ENCODE measurements around the gene PGC. TPM values are rescaled to one million over a fixed set of nuclear protein-coding genes. Genes with fewer than 3 reads are reported as not detected.

Gene PGC
- total RNA-seq, 8 experiments from 2014 or later, result 0.14 to 0.95 (median 0.25) TPM; not detected in 5

GRCh38 chr6:41757931-41758640, 10.9 kb upstream of the PGC start:
- Histone ChIP-seq H3K27ac (no peak overlapping the region), H3K4me3 (no peak overlapping the region), H3K4me1 (replicated peaks in 1 of 2) (peaks cover 0 to 10% of the 10 kb centered on the region in 2 donors)
- ATAC-seq (replicated peaks in 6 of 8), result no peak
- WGBS, 10 experiments, result 0 to 89% (median 68%) methylated on average over 1 to 5 of the region's 8 CpGs; no CpG with 5 or more reads in 1 of the 10 experiments
- in situ Hi-C loops (cut with MboI; ENCODE audit: low pct_unique_long_range_greater_than_20kb in 2 of 9, low sequenced_read_pairs in 9 of 9, unreplicated experiment in 9 of 9), result no loop called here

- ATAC-seq (replicated peaks in 6 of 8), result no peak
These were observed 10.1 kb upstream of the PGC start for GRCh38 chr6:41757271-41757670.

DNA sequence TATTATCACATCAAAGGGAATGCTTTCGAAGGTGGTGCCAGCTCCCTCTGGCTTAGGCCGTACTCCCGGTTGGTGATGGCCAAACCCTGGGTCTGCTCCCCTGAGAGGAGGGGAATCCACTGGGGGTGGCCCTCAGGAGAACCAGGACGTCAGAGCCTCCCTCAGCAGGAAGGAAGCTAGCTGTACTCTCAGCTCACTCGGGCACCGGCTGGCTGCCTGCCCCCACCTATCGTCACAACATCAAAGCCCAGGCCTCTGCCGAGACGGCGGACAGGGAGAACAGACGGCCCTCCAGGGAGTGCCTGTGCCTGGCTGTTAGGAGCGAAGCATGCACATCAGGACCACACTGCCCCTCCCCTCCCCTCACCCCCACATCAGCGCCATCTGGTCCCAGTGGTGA, 9.2 kb upstream of the PGC start:
- H3K4me3 ChIP-seq, result no peak overlapping the region
- ATAC-seq (replicated peaks in 6 of 8), result peak in 4 of 8 experiments; percentile 33 to 86 (median 76)
- in situ Hi-C loops (cut with MboI; ENCODE audit: low pct_unique_long_range_greater_than_20kb in 2 of 9, low sequenced_read_pairs in 9 of 9, unreplicated experiment in 9 of 9), result no loop called here
- 13 to 45% (median 39%) methylated on average over 3 to 8 of the region's 13 CpGs; no CpG with 5 or more reads in 6 of the 10 experiments for WGBS, 10 experiments
- H3K4me1 ChIP-seq (replicated peaks in 1 of 2), result peaks cover 0 to 10% of the 10 kb centered on the region in 2 donors
- peak overlapping the region in 1 of 2 donors; percentile 39 for H3K27ac ChIP-seq

More at GRCh38 chr6:41757271-41757670, 10.1 kb upstream of the PGC start:
- 72 to 80% methylated on average over 2 of the region's 6 CpGs; no CpG with 5 or more reads in 8 of the 10 experiments for WGBS, 10 experiments
- in situ Hi-C loops (cut with MboI; ENCODE audit: low pct_unique_long_range_greater_than_20kb in 2 of 9, low sequenced_read_pairs in 9 of 9, unreplicated experiment in 9 of 9), result no loop called here
- Histone ChIP-seq H3K27ac (no peak overlapping the region), H3K4me1 (replicated peaks in 1 of 2) (peaks cover 0 to 10% of the 10 kb centered on the region in 2 donors), H3K4me3 (no peak overlapping the region)

GRCh38 chr6:41755895-41756294, 8.7 kb upstream of the PGC start:
- in situ Hi-C loops (cut with MboI; ENCODE audit: low pct_unique_long_range_greater_than_20kb in 2 of 9, low sequenced_read_pairs in 9 of 9, unreplicated experiment in 9 of 9), result no loop called here
- no peak for ATAC-seq (replicated peaks in 6 of 8)
- H3K4me3 ChIP-seq, result no peak overlapping the region
- no peak overlapping the region for H3K27ac ChIP-seq
- peaks cover 0 to 10% of the 10 kb centered on the region in 2 donors for H3K4me1 ChIP-seq (replicated peaks in 1 of 2)
- 28 to 80% (median 50%) methylated on average over 1 to 4 of the region's 4 CpGs; no CpG with 5 or more reads in 3 of the 10 experiments for WGBS, 10 experiments

DNA sequence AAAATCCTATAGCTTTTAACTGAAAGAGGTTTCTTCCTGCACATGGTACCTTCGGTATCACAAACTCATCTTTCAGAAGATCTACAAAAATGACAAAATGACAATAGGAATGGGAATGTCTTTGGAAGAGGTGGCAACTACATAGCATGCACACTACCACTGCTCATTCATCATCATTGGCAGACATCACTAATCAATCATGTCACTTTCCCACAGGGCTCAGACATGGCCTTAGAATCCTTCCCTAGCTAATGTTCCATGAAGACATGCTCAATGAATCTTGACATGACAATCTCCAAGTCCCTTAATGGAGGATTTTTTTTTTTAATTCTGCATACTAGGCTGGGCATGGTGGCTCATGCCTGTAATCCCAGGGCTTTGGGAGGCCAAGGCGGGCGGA, 3.2 kb upstream of the PGC start:
- 38 to 100% (median 86%) methylated on average over 1 to 3 of the region's 3 CpGs; no CpG with 5 or more reads in 4 of the 10 experiments for WGBS, 10 experiments
- Histone ChIP-seq H3K4me1 (replicated peaks in 1 of 2) (no peaks in the 10 kb centered on the region), H3K4me3 (no peak overlapping the region), H3K27ac (no peak overlapping the region)
- in situ Hi-C loops (cut with MboI; ENCODE audit: low pct_unique_long_range_greater_than_20kb in 2 of 9, low sequenced_read_pairs in 9 of 9, unreplicated experiment in 9 of 9), result no loop called here
- ATAC-seq (replicated peaks in 6 of 8), result no peak

- ATAC-seq (replicated peaks in 6 of 8), result no peak
- WGBS, 10 experiments, result 72 to 83% methylated on average over 2 to 3 of the region's 3 CpGs; no CpG with 5 or more reads in 8 of the 10 experiments
- in situ Hi-C loops (cut with MboI; ENCODE audit: low pct_unique_long_range_greater_than_20kb in 2 of 9, low sequenced_read_pairs in 9 of 9, unreplicated experiment in 9 of 9), result no loop called here
- Histone ChIP-seq H3K4me1 (replicated peaks in 1 of 2) (no peaks in the 10 kb centered on the region), H3K4me3 (no peak overlapping the region), H3K27ac (no peak overlapping the region)
These were observed 1.3 kb upstream of the PGC start for GRCh38 chr6:41748542-41748941.

DNA sequence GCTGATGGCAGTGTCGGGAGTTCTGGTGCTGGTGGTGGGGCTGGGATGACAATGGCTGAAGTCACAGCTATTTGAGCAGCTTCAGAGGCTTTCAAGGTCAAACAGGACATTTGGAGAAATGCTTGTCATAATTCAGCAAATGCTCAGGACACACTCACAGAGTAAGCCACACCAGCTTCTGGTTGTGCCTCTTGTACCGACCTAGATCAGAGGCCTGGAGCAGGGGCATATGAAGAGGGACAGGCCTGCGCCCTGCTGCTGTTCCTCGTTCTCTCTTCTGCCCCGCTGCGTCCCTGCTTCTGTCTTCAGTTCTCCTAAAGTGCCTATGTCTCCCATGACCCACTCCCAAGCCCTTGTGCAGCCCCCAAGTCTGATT, 893 bp upstream of the PGC start:
- Histone ChIP-seq H3K4me3 (no peak overlapping the region), H3K27ac (no peak overlapping the region), H3K4me1 (replicated peaks in 1 of 2) (no peaks in the 10 kb centered on the region)
- in situ Hi-C loops (cut with MboI; ENCODE audit: low pct_unique_long_range_greater_than_20kb in 2 of 9, low sequenced_read_pairs in 9 of 9, unreplicated experiment in 9 of 9), result no loop called here
- WGBS, 10 experiments, result 60 to 100% (median 73%) methylated on average over 1 to 4 of the region's 6 CpGs; no CpG with 5 or more reads in 6 of the 10 experiments
- ATAC-seq (replicated peaks in 6 of 8), result no peak

- ATAC-seq (replicated peaks in 6 of 8), result peak in 3 of 8 experiments; percentile 29 to 65 (median 30)
These were observed 1.1 kb downstream of the PGC start for GRCh38 chr6:41746107-41746506.

GRCh38 chr6:41744236-41744787, 2.9 kb downstream of the PGC start:
- no peak overlapping the region for H3K4me3 ChIP-seq
- H3K27ac ChIP-seq, result no peak overlapping the region
- peaks cover 0 to 3% of the 10 kb centered on the region in 2 donors for H3K4me1 ChIP-seq (replicated peaks in 1 of 2)
- in situ Hi-C loops (cut with MboI; ENCODE audit: low pct_unique_long_range_greater_than_20kb in 2 of 9, low sequenced_read_pairs in 9 of 9, unreplicated experiment in 9 of 9), result no loop called here
- no peak for ATAC-seq (replicated peaks in 6 of 8)
- 72 to 81% (median 76%) methylated on average over 1 to 5 of the region's 7 CpGs; no CpG with 5 or more reads in 6 of the 10 experiments for WGBS, 10 experiments

More at GRCh38 chr6:41746107-41746506, 1.1 kb downstream of the PGC start:
- WGBS, 10 experiments, result 0 to 94% (median 71%) methylated on average over 1 to 5 of the region's 10 CpGs; no CpG with 5 or more reads in 5 of the 10 experiments
- Histone ChIP-seq H3K4me1 (replicated peaks in 1 of 2) (peaks cover 0 to 3% of the 10 kb centered on the region in 2 donors), H3K4me3 (no peak overlapping the region), H3K27ac (no peak overlapping the region)
- in situ Hi-C loops (cut with MboI; ENCODE audit: low pct_unique_long_range_greater_than_20kb in 2 of 9, low sequenced_read_pairs in 9 of 9, unreplicated experiment in 9 of 9), result no loop called here

DNA sequence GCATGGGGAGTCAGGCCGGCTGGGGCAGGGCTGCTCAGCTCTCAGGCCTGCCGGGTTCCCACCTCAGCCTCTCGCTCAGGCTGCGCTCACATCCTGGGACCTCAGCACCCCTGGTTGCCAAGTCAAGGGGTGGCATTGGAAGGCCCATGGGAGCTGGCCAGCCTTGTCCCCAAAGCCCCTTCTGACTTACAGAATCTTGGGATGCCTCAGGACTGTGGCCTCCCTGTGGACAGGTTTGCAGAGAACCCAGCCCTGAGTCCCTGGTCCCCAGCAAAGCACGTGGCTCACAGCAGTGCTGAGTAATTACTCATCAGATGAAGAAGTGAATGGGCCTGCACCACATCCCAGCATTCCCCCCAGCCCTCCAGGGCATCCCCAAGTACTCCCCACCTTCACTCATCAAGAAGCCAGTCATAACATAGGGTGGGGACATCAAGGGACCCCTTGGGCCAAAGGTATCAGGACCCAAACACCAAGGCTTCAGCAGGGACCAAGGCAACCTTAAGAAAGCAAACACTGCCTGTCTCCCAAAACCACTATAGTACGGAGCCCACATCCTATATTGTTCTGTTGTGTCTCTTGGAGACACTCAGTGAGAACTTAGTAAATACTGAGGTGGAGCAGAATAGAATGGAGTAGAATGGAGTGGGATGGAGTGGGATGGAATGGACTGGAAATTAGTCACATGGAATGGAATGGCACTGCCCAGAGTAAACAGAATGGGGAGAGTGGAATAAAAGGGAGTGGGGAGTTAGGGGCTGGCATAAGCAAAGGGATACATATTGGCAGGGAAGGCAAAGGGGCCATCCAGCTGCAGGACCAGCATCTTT, 3.6 kb downstream of the PGC start:
- Histone ChIP-seq H3K4me1 (replicated peaks in 1 of 2) (peaks cover 0 to 3% of the 10 kb centered on the region in 2 donors), H3K4me3 (no peak overlapping the region), H3K27ac (no peak overlapping the region)
- 70 to 100% (median 100%) methylated on average over 1 of the region's 6 CpGs; no CpG with 5 or more reads in 7 of the 10 experiments for WGBS, 10 experiments
- in situ Hi-C loops (cut with MboI; ENCODE audit: low pct_unique_long_range_greater_than_20kb in 2 of 9, low sequenced_read_pairs in 9 of 9, unreplicated experiment in 9 of 9), result no loop called here
- ATAC-seq (replicated peaks in 6 of 8), result no peak

- Histone ChIP-seq H3K27ac (no peak overlapping the region), H3K4me3 (no peak overlapping the region), H3K4me1 (replicated peaks in 1 of 2) (peaks cover 0 to 3% of the 10 kb centered on the region in 2 donors)
- WGBS, 10 experiments, result 57 to 100% (median 75%) methylated on average over 1 to 9 of the region's 20 CpGs; no CpG with 5 or more reads in 3 of the 10 experiments
- no peak for ATAC-seq (replicated peaks in 6 of 8)
- in situ Hi-C loops (cut with MboI; ENCODE audit: low pct_unique_long_range_greater_than_20kb in 2 of 9, low sequenced_read_pairs in 9 of 9, unreplicated experiment in 9 of 9), result no loop called here
These were observed 5.3 kb downstream of the PGC start for GRCh38 chr6:41741625-41742490.
